ENCODE results near the gene INAFM2.

DNA sequence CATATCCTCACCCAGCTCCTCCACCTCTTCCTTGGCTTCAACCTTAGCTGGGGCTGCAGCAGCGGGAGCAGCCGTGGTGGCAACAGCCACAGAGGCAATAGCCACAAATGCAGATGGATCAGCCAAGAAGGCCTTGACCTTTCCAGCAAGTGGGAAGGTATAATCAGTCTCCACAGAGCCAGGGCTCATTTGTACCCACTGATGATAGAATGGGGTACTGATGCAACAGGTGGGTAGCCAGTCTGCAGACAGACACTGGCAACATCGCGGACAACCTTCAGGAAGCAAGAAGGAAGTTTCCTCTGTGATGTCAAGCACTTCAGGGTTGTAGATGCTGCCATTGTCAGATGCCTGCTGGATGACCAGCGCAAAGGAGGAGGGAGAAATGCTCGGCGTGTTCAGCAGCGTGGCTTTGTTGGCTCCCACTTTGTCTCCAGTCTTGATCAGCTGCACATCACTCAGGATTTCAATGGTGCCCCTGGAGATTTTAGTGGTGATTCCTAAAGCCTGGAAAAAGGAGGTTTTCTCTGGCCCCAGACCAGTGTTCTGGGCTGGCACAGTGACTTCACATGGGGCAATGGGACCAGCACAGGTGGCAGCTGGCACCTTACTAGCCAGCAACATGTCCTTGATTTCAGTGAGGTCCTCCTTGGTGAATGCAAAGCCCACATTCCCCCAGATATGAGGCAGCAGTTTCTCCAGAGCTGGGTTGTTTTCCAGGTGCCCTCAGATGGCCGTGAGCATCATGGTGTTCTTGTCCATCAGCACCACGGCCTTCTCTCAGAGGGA, 10.9 kb upstream of the INAFM2 start:
- TF ChIP-seq, protein P1, sequence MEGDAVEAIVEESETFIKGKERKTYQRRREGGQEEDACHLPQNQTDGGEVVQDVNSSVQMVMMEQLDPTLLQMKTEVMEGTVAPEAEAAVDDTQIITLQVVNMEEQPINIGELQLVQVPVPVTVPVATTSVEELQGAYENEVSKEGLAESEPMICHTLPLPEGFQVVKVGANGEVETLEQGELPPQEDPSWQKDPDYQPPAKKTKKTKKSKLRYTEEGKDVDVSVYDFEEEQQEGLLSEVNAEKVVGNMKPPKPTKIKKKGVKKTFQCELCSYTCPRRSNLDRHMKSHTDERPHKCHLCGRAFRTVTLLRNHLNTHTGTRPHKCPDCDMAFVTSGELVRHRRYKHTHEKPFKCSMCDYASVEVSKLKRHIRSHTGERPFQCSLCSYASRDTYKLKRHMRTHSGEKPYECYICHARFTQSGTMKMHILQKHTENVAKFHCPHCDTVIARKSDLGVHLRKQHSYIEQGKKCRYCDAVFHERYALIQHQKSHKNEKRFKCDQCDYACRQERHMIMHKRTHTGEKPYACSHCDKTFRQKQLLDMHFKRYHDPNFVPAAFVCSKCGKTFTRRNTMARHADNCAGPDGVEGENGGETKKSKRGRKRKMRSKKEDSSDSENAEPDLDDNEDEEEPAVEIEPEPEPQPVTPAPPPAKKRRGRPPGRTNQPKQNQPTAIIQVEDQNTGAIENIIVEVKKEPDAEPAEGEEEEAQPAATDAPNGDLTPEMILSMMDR (conservative IDR thresholded peaks at IDR 0.05; ENCODE audit: low read length): no peak
- no peak for TF ChIP-seq EZH2phosphoT487 (IDR thresholded peaks at IDR 0.05; ENCODE audit: borderline replicate concordance, low read depth, low read length)

Data from OCI-LY7 (cell line).